Activated CD4-positive, CD25-positive, alpha-beta regulatory T cell treated with anti-CD3 and anti-CD28 coated beads, Interleukin-2, amount 50 U/mL, for 72 hours (primary cell): ENCODE results near the gene LAMB2.

ENCODE experiments used
- DNase-seq: peaks from one replicate; pipeline ENCODE4 v3.0.0; 2021

The LAMB2 gene

DNA sequence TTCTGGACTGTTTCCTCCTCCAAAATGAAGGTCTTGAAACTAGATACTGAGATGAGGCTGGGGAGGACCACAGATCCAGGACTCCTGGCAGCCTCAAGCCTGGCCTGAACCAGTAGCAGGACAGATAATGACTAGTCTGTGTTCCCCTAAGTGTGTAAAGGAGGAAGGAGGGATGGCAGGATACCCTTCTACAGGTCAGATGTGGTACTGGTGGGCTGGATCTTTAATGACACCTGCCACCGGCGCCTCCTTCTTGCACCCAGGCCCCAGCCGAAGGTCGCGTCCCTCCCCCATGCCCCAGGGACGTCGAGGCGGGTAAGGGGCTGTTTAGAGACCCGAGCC lies 12.8 kb downstream of the LAMB2 start:
- no peak for DNase-seq

DNA sequence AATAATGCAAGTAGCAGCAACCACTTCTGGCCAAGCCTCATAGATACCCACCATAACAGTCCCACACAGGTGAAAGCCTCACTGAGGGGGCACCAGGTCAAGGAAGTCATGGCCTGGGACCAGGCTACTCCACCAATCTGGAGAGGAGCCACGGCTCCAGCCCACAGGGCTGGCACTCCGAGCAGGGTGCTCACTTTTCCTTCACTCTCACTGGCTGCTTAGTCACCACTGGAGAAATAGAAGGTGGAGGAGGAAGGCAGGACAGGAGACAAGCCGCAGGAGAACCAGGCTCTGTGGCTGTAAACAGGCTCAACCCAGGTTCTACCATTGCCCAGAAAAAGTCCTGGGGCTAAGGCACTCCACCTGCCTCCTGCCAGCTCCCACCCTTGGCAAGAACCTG lies 13.4 kb downstream of the LAMB2 start:
- DNase-seq, result no peak

- no peak for DNase-seq
Observed at GRCh38 chr3:49119036-49119435, 13.8 kb downstream of the LAMB2 start.

DNA sequence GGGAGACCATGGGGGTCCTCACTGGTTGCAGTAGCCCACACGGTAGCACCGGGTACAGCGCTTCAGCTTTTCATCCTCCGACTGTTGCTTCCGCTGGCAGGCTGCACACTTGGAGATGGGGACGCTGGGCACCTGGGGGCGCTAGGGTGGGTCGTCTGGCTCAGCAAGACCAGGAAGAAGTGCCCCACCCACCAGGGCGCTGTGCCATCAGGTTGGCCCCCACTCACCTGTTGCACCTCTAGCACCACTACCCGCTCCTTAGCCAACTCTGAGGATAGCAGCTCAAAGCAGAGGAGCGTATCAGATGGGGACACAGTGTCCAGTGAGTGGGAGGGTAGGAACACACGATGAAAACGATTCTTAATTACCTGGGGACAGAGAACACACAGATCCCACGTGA lies 20.6 kb downstream of the LAMB2 start:
- DNase-seq, result no peak

GRCh38 chr3:49111347-49111746 lies 21.5 kb downstream of the LAMB2 start:
- no peak for DNase-seq

DNA sequence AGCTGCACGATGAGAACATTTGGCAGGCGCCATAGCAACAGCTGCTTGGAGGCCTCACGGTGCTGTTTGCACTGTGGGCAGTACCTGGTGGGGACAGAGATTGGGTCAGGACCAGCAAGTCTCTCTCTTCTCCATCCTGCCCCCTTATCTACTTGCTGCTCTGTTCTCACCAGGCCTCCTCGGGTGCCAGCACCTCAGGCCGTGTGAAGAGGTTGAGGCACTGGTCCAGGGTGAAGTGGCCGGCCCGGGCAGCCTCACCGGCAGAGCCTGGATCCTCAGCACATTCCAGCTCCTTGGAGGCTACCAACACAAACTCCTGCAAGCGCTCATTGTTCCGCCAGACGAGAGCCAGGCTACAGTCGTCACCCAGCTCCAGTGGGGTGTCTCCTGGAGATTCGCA lies 22.1 kb downstream of the LAMB2 start:
- DNase-seq, result no peak

DNA sequence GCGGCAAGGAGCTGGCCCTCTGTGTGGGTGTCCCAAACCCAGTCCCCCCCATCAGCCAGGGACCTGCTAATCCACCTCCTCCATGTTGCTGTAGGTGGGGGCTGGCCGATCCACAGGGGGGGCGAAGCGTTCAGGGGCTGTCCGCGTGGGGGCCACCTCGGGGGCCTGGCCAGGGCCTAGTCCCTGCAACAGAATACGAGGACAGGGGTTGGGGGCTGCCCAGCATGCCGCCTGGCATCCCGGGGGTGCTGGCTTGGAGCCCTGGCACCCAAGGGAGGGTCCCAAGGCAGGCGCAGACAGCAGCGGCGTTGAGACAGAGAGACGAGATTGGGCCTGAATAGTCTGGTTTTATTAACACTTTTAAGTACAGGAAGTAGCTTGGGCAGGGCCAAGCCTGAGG lies 24.5 kb downstream of the LAMB2 start:
- no peak for DNase-seq

DNA sequence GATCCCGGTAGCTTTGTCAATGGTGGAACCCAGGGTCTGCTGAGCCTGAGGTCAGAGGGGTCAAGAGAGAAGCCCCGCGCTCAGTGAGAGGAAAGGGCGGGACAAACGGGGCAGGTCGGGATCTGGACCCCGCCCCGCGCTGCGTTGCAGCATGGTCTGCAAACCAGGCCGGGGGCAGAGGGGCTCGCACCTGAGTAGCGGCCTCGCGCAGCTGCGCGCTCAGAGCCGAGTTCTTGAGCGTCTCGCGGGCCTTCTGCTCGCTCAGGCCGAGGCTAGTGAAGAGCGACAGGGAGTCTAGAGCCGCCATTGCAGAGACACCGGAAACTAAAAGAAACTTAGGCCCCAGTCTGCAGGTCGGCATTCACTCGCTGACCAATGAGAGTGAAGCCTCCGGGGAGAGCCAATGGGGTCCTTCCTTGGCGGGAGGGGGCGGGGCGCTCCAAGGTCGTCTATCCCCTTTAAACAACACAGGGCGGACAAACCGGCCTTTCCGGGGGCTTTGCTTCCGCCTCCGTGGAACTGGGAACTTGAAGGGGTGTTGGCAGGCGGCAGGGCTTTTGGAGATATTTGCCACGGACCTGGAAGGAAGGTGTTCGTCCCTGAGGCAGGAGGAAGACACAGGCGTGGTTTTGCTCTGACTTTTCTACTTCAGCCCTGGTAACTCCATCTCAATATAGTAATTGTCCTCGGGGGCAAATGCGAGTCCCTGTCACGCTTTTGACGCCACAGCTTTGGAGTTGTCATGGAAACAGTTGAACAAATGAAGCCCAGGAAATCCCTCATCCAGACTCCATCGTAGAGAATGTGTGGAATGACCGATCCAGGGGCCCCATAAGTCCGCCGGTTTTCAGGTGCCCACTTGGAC lies 28.2 kb downstream of the LAMB2 start, which contains the start of gene QARS1:
QARS1 (minus strand) TSS at position 331 of the 865 bp plus-strand sequence; CDS start at position 307, 24 bp downstream.
- peak; percentile 87 for DNase-seq

DNA sequence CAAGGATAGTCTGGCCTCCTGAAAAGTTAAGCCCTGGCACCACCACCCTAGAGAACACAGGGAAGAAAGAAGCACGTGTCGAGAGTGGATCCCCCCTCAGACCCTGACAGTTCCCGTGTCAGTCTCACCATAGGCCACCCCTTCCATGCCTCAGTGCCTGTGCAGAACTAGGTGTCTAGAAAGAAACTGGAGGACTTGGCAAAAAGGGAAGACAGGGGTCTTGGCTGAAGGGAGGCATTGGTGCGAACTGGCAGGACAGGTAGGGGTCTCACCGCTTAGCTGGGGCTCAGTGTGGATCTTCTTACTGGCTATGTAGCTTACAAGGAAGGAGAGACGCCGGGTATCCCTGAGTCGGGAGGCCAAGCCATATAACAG lies 28.8 kb downstream of the LAMB2 start:
- DNase-seq, result no peak

DNA sequence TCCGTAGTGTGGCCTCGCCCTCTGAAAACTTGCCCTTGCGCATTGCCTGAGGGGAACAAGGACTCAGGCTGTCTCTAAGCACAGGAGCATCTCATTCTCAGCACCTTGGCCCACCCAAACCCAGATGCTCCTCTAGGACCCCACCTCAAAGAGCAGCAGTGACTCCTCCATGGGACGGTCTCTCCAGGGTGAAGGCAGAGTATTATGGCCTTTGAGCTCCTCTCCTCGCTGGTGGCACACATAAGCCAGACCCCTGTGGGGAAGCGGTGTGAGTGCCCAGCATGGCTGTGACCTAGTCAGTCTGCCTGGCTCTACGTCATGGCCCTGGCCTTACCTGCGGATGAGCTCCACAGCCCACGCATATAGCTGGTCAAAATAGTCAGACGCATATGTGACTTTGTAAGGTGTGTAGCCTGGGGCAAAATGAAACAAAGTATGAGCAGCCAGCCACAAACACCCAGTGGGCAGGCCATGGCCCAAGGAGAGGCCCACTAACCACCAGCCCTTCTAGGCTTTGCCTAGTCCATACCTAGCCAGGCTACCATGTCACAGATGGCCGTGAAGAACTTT lies 32.7 kb downstream of the LAMB2 start:
- DNase-seq, result no peak

- DNase-seq, result no peak
Observed at GRCh38 chr3:49098910-49099630, 33.8 kb downstream of the LAMB2 start.

DNA sequence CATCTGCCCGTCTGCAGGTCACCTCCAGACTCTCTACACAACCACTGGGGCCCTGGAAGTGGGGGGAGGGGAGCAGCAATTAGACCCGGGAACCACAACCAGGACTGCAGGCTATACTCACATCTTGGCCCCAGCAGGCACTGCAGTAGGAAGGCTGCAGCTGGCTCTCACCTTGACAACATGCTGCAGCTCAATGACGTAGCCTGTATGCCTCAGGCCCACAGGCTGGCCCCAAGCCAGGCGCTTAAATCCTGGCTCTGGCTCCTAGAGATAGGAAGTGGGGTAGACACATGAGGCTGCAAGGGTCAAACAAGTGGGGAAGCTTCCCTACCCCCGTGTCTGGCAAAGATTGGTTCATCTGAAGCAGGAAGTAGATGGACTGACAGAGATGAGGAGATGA lies 34.4 kb downstream of the LAMB2 start:
- no peak for DNase-seq

DNA sequence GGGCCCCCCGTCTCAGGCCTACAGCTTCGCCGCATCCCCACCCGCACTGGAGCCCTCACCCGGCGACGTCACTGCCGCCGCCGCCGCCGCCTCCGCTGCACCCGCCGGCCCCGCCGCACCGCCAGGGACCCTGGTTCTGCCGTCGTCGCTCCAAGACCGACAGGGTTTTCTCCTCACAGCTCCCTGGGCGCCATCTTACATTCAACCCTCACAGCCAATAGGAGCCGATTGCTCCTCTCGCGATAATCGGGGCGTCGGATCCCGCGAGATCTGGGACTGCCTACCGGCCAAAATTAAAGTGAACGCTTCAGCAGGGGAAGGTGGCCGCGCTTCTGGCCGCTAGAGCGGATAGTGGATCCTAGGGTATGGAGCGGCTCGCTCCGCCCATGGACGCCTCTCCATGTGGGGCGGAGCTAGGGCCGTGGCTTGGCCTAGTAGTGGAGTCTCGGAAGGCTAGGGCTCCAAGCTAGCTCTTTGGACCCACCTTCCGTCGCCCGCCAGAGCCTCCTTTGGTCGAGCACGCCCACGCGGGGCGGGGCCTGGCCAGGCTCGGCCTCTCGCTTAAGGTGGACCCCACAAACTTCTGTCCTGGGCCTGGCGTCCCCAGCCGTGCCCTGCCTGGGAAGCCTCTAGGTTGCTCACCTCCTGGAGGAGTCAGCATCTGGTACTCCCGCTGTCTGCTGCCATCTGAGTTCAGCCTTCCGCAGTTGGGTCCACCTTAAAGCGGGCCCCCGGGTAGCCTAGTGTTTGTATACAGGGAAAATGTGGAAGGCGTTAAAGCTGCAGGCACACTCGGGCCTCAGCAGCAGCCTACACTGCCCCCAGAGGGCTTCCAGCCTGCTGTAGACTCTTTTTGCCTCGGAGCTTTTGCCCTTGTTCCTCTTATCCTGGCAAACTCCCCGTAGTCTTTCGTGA lies 38.7 kb downstream of the LAMB2 start, which contains the start of gene QRICH1:
QRICH1 (minus strand) TSS at position 219 of the 915 bp plus-strand sequence. CDS start 17,054 bp downstream, outside the sequence.
- DNase-seq, result peak; percentile 94

GRCh38 chr3:49092938-49093852 lies 39.7 kb downstream of the LAMB2 start:
- peak; percentile 84 for DNase-seq

DNA sequence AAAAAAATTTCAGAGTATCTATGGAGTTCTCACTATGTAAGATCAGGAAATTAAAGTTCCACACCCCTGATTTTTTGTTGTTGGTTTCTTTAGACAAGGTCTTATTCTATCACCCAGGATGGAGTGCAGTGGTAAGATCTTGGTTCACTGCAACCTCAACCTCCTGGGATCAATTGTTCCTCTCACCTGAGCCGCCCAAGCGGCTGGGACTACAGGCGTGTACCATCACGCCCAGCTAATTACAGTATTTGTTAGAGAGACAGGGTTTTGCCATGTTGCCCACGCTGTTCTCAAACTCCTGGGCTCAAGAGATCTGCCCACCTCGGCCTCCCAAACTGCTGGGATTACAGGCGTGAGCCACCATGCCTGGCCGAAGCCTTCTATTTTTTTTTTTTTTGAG lies 51.4 kb downstream of the LAMB2 start:
- no peak for DNase-seq

- no peak for DNase-seq
Observed at GRCh38 chr3:49079270-49079669, 53.6 kb downstream of the LAMB2 start.

- no peak for DNase-seq
Observed at GRCh38 chr3:49076646-49077045, 56.2 kb downstream of the LAMB2 start.

GRCh38 chr3:49076116-49076515 lies 56.7 kb downstream of the LAMB2 start:
- no peak for DNase-seq
